ENCODE data around the gene EXOC3L2.

The EXOC3L2 gene

DNA sequence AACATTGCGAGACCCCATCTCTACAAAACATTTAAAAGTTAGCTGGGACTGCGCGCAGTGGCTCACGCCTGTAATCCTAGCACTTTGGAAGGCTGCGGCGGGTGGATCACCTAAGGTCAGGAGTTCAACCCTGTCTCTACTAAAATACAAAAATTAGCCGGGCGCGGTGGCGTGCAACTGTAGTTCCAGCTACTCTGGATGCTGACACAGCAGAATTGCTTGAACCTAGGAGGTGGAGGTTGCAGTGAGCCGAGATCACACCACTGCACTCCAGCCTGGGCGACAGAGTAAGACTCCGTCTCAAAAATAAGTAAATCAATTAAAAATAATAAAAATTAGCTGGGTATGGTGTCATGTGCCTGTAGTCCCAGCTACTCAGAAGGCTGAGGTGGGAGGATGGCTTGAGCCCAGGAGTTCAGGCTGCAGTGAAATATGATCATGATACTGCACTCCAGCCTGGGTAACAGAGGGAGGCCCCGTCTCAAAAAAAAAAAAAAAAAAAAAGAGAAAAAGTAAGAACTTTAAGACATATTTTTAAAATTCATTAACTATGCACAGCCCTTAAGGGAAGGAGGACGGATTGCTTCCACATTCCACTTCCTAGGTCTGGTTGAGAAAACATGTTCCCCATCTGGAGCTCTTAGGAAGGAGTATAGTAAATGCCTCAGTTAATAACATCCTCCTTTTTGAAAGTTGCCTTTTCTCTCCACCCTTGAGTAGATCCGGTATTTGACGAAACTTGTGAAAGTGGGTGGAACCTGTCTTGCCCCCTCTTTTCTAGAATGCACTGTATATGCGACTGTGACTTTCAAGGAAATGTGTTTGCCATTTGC is 26.1 kb downstream of the EXOC3L2 start:
- no peak for DNase-seq

- no peak for DNase-seq
Measured at GRCh38 chr19:45218426-45218825, 26.8 kb downstream of the EXOC3L2 start.

DNA sequence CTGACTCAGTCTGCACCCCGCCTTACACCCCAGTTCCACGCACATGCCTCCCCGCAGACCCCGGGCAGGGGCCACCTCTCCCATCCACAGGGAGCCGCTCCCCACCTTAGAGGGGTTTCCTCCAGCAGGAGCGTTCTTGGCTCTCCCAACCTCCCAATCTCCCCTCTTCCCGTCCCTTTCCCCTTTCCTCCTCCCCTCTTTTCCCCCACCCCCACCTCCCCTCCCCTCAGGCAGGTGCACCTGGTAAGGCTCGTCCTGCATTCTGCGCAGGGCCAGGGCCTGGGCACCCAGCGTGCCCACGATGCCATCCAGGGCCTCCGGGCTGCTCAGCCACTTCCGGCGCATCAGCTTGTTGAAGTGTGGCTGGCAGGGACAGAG is 27.3 kb downstream of the EXOC3L2 start:
- DNase-seq = no peak

DNA sequence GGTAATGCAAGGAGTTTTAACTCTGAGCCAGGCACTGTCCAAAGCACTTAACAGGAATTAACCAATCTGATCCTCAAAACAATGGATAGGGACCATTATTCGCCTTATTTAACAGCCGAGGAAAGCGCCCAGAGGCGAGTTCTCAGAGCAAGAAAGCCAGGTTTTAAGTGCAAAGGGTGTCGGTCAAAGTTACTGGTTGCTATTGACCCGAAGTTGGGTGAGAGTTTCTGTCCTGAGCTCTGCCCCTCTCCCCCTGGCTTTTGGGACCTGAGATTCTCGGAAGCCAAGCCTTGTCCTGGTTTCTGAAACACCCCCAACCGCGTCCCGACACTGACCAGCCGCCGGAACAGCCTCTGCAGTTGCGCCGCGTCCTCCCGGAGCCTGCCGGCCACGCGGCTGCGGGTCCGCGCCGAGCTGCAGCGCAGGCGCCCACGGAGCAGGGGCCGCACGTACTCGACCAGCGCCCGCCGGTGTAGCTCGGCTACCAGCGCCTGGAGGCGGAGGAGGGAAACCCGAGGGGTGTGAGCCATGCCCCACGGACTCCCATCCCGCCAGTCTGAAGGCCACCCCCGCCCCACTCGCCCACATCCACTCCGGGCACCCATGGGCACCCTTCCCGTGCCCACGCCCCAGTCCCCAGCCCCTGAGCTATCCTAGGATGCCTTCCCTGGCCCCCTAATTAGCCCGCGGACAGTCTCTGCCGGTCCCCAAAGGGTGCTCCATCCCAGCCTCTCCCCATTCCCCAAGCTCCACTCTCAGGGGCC is 27.8 kb downstream of the EXOC3L2 start:
- no peak for DNase-seq

GRCh38 chr19:45216667-45217066 is 28.5 kb downstream of the EXOC3L2 start:
- DNase-seq = no peak

GRCh38 chr19:45215391-45216191 is 29.6 kb downstream of the EXOC3L2 start:
- DNase-seq = no peak

DNA sequence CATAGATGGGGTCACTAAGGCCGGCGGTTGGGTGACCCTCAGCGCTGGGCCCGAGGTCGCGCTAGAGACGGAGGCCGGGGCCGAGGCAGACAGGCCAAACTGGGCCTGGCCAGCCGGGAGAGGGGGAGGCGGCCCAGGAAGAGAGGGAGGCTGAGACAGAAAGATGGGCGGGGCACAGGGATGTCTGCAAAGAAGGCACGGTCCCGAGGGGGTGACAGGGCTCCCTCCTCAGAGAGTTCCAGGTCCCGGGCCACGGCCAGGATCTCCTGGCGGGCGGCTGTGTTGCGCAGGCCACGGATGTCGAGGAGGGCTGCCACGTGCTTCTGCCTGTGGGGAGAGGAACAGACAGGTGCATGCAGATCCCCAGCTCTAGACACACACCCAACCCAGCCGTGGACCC is 32.2 kb downstream of the EXOC3L2 start:
- no peak for DNase-seq

GRCh38 chr19:45211751-45212381 is 33.3 kb downstream of the EXOC3L2 start:
- no peak for DNase-seq

GRCh38 chr19:45206328-45206727 is 38.9 kb downstream of the EXOC3L2 start:
- DNase-seq = no peak

DNA sequence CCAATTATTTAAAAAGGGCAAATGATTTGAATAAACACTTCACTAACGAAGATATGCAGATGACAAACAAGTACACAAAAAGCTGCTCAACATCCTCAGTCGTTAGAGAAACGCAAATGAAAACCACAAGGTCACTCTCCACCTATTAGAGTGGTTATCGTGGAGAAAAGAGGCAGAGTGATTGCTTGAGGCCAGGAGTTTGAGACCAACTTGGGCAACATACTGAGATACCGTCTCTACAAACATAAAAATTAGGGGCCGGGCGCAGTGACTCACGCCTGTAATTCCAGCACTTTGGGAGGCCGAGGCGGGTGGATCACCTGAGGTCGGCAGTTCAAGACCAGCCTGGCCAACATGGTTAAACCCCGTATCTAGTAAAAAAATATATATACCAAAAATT is 39.4 kb downstream of the EXOC3L2 start:
- DNase-seq = no peak

- no peak for DNase-seq
Measured at GRCh38 chr19:45202637-45203036, 42.6 kb downstream of the EXOC3L2 start.

- DNase-seq = no peak
Measured at GRCh38 chr19:45200568-45200967, 44.6 kb downstream of the EXOC3L2 start.

DNA sequence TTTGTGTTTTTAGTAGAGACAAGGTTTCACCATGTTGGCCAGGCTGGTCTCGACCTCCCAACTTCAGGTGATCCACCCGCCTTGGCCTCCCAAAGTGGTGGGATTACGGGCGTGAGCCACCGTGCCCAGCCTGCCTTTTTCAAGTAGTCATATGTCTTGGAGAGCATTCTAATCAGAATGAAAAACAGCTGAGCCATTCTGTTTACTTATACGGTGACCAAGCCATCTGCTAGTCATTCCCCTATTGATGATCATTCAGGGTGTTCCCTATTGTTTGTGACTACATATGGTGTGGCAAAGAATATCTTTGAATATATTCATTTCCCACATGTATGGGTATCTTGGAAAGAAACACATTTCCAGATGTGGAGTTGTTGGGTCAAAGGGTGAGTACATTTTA is 49.4 kb downstream of the EXOC3L2 start:
- DNase-seq = no peak

DNA sequence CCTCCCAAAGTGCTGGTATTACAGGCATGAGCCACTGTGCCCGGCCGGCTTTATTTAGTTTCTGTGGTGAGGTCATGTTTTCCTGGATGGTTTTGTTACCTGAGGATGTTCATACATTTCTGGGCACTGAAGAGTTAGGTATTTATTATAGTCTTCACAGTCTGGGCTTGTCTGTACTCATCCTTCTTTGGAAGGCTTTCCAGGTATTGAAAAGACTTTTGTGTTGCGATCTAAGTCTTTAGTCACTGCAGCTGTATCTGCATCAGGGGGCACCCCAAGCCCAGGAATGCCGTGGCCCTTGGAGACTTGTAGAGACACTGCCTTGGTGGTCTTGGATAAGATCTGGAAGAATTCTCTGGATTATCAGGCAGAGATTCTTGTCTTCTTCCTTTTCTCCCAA is 53.8 kb downstream of the EXOC3L2 start:
- no peak for DNase-seq

- DNase-seq = no peak
Measured at GRCh38 chr19:45189971-45190370, 55.2 kb downstream of the EXOC3L2 start.

DNA sequence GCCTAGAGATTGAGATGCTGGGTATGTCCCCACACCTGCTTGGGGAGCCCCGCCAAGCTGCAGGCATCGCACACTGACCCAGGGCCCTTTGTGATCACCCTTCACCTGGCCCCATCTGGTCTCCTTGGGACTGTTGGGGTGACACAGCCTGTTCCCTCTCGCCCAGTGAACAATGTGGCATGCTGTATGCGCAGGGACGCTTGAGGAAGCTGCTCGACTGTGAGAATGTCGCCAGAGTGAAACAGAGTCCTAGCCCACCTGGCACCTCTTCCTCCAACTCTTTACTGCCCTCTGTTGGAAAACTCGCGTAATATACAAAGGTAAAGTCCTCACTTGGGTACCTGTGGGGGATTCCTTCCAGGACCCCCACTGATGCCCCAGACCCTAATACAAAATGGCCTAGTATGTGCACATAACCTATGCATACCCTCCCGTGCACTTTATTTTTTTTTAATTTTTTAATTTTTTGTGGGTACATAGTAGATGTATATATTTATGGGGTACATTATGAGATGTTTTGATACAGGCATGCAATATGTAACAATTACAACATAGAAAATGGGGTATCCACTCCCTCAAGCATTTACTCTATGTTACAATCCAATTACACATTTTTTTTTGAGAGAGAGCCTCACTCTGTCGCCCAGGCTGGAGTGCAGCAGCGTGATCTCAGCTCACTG is 57.6 kb downstream of the EXOC3L2 start:
- no peak for DNase-seq

- no peak for DNase-seq
Measured at GRCh38 chr19:45186509-45187334, 58.5 kb downstream of the EXOC3L2 start.

- DNase-seq = no peak
Measured at GRCh38 chr19:45184115-45184514, 61.1 kb downstream of the EXOC3L2 start.

DNA sequence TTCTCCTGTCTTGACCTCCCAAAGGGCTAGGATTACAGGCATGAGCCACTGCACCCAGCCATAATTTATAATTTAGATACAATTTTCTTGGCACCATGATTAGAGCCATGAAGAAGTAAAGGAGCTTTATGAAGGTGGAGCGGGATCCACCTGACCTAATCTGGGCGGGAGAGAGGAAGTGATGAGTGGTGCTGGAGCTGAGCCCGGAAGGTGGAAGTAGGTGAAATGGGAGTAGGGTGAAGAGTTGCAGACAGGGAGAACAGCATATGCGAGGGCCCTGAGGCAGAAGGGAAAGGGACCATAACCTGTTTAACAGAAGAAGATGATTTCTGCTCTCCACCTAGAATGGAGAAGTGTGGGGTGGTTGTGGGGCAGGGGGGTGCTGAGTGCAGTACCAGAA is 62.4 kb downstream of the EXOC3L2 start:
- no peak for DNase-seq

- DNase-seq = no peak
Measured at GRCh38 chr19:45180936-45181335, 64.3 kb downstream of the EXOC3L2 start.

- DNase-seq = no peak
Measured at GRCh38 chr19:45179892-45180370, 65.3 kb downstream of the EXOC3L2 start.
